ENCODE data around the gene MARCHF9. TPM values are rescaled to one million over a fixed set of nuclear protein-coding genes. Genes with fewer than 3 reads are reported as not detected.

The MARCHF9 gene, protein sequence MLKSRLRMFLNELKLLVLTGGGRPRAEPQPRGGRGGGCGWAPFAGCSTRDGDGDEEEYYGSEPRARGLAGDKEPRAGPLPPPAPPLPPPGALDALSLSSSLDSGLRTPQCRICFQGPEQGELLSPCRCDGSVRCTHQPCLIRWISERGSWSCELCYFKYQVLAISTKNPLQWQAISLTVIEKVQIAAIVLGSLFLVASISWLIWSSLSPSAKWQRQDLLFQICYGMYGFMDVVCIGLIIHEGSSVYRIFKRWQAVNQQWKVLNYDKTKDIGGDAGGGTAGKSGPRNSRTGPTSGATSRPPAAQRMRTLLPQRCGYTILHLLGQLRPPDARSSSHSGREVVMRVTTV
- total RNA-seq = 3.0 and 3.9 TPM in 2 replicates

DNA sequence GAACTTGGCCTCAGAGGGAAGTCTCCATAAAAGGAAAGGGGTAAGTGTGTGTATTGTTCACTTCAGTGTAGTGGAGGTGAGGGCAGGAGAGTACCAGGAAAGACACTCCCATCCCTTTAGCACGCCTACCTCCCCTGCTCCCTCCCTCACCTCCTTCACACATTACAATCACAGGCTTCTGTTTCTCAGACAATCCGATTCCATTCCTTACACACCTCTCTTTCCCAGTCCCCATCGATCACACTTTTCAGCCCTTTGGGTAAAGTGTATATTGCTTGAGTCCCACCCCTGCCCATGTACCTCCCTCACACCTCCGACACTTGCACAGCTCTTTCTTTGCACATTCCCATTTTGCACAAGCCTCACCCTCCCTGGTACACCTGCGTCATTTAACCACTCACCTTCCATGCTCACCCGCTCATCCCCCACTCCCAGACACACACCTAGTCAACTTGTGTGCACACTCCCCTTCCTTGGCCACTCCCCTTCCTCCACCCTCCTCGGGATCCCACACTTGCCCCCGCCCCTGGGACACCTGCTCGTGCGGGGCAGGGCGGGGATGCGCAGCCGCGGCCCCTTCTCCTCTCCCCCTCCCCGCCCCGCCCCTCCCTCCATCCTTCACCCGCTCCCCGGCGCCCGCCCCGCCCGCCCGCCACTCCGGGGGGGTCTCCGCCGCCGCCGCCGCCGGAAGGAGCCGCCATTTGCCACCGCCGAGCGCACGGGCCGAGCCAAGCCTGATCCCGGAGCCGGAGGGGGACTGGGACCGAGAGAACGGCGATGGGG lies at the start of gene MARCHF9:
TSS of gene MARCHF9 (plus strand) at position 693 of the 783 bp plus-strand sequence. CDS start 426 bp downstream, outside the sequence.

DNA sequence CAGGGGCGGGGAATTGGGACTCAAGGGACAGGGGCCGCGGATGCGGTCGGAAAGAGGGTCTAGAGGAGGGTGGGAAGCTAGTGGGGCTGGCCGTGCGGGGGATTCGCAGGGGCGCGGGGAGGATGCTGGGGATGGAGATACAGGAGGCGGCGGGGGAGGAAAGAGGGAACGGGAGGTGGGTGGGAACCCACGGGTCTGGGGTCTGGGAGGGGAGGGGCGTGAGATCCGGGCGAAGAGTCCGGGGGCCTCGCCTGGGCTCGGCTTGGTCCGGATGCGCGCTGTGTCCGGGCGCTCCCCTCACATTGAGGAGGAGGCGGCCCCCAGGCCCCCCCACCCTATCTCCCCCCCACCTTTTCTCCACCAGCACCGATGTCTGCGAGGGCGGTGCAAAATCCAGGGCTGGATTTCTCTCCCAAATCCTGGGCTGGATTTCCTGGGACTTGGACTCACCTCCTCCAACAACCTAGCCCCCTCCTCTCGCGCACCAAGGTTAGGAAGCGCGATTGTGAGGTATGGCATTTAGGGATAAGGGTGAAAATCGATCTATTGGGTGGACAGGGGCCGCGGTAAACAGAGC lies 16.2 kb upstream of the MARCHF9 start, which contains the start of gene AGAP2:
TSS of gene AGAP2 (minus strand) at position 82 of the 577 bp plus-strand sequence. CDS start 496 bp downstream, outside the sequence.

DNA sequence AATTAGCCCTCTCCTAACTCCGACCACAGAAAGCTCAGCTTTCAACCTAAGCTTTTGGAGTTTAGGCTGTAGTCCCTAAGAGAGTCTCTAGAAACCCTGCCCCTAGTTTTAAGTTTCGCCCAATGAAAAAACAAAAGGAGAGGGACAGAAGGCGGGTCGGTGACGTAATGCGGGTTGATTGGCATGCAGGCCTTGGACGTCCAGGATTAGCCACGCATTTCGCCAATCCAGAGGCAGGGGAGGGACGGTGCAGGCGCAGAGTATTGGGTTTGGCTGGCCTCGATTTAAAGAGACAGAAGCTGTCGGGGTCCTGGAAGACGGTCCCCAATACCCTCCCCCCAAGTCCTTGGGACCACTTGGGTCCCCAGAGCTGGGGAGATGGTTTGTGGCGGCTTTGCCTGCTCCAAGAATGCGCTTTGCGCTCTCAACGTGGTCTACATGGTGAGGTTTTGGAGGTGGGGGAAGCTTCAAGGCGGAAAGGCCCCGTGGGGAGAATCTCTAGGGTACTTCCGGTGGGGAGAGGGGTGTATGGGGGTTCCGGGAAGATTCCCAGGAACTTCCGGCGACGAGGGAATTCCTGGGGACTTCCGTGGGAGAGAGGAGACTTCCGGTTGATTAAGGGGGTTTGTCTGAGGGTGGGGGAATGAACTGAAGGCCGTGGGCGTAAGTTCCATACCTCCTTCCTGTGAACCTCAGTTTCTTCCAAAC lies 10.0 kb upstream of the MARCHF9 start, which contains the start of gene TSPAN31:
TSS of gene TSPAN31 (plus strand) at position 263 of the 708 bp plus-strand sequence. CDS start at position 379, 116 bp downstream.

DNA sequence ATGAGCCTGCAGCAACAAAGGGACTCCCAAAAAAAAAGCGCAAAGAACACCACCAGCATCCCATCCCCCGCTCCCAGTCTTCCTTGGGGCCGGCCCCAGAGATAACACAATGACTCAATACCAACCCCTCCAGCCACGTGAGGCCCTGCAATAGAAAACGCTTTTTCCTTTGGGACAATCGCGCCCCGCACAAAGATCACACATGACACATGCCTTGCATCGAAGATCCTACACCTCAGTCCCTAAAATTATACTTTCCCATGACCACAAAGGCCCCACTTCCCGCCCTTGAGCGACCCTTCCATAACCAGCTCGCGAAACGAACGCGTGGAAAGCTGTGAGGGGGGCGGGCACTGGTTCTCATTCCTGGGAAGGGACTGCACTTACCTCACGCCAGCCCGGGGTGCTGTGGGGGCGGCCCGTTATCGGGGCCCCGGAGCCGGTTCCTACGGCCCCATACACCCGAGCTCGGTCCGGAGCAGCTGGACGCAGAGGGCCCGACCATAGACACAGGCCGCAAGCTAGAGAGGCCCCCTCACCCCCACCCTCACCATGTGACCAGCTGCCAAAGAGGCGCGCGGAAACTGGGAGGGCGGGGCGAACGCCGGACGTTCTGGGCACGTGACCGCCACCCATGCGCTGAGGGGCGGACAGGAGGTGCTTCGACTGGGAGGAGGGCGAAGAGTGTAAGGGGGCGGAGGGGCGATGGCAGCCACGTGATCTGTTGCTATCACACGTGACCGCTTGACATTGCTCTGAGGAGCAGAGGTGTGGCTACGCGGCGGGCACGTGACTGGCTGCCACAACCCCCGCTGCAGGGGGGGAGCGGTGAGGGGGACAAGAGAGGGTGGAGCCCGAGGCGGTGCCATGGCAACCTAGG lies 2.9 kb upstream of the MARCHF9 start, which contains the start of gene CDK4:
TSS of gene CDK4 (minus strand) at position 523 of the 880 bp plus-strand sequence. CDS start 593 bp downstream, outside the sequence.

DNA sequence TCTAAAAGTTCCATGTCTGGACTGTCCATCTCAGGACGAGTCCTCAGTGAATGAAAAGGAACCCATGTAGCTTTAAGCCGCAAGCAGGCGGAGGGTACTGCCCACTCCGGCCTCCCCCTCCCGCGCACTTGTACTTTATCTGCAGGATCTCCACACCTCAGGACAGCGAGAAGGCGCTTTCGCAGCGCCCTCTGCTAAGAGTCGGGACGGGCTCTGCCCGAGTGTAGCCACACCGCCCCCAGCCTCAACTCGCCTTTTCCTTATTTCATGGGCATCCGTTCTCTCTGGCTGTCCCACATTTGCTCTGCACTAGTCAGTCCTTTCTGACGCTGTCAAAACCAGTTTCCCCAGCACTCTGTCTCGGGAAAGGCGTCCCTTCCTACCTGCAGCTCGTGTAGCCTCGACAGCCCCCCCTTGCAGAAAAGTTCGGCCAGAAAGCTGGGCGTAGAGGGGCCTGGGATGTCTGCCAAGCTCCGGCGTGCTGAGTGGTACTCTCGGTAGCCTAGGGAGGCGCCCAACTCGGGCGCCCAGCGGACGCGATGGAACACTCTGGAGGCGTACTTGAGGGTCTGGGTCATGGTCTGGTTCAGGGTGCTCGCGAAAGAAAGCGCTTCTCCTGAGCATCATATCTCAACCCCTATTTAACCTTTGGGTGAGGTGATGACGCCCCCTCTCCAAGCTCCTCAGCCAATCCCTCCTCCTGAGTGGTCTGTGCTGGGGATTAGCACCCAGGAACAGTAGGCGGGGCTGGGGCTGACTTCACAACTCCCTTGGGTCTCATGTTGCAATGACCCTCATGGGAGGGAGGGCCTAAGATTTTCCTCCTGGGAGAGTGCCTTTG lies 11.8 kb downstream of the MARCHF9 start, which contains the start of gene CYP27B1:
TSS of gene CYP27B1 (minus strand) at position 615 of the 841 bp plus-strand sequence. CDS start at position 578, 37 bp downstream.

DNA sequence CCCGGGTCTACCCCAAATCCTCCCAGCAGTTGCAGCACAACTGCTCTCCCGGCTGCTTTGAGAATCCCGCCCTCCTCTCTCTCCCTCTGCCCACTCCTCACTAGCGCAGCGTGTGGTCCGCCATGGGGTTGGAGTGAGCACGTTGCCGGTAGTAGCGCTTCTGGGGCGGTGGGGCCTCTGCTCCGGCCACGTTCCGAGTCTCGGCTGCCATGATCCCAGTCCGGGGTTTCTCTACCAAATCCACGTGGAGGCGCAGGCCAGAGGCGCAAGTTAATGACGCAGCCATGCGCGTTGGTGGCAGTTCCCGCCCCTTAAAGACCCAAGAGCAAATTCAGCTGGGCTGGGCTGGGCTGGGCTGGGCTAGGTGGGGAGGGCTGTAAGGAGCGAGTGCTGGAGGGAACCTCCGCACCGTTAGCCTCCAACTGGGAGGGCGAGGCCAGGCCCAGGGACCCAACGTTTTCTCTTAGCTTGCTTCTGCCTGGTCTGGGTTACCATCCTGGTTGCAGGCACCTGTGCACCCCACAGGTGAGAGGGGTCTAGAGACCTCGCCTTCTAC lies 17.0 kb downstream of the MARCHF9 start, which contains the start of gene METTL1:
TSS of gene METTL1 (minus strand) at position 233 of the 556 bp plus-strand sequence. CDS start at position 211, 22 bp downstream.

DNA sequence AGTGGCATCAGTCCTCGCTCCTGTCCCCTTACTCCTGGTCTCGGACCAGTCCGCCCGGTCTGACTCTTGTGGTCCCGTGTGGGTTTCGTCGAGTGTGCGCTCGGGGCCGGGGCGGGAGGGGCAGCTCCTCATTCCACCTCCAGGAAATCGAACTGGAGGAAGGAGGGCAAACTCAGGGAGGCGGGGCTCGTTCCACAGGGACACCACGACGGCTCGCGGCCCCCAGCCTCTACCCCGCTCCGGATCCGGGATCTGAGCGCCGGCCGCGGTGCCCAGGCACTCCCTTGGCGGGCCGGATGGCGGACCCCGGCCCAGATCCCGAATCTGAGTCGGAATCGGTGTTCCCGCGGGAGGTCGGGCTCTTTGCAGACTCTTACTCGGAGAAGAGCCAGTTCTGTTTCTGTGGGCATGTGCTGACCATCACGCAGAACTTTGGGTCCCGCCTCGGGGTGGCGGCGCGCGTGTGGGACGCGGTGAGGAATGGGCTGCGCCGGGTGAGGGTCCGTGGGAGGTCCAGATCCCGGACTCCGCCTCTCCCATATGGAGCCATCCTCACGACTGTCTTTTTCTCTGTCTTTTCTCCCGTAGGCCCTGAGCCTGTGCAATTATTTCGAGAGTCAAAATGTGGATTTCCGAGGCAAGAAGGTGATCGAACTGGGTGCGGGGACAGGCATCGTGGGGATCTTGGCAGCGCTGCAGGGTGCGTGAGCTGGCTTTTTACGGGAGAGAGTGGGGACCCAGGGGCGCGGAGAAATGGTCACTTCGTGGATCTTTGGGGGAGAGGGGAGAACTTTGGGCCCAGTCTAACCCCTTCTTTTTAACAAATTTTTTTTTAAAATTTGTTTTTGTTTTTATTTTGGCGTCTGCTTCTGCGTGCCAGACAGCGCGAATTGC lies 17.8 kb downstream of the MARCHF9 start, which contains the start of gene EEF1AKMT3:
TSS of gene EEF1AKMT3 (plus strand) at position 186 of the 894 bp plus-strand sequence. CDS start at position 297, 111 bp downstream.

DNA sequence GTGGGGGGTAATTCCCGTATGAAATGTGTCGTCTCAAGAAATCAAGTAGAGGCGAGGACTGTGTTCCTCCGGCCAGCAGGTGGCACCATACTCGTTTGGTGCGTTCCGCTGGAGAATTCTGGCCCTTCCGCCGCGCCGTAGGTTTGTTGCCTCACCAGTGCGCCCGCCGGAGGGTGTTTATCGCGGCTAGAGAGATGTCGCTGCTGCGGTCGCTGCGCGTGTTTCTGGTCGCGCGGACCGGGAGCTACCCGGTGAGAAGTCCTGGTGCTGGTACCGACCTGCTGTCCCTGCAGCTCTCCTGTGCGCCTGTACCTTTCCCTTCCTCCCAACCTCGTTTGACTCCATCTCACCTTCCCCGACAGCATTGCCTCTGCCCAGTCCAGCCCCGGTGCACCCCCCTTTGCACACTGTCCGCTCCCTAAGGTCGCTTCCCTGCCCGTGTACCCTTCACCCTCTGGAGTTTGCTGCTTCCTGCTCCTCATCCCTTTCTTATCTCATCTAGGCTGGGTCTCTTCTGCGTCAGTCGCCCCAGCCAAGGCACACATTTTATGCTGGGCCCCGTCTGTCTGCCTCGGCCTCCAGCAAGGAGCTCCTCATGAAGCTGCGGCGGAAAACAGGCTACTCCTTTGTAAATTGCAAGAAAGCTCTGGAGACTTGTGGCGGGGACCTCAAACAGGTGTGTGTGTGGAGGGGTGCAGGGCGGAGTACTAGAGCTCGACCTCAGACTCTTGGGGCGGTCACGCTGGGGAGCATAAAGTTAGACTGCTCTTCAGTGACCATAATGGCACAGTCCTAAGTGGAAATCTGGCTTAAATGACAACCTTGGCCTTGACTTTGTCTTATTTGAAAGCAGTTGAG lies 27.9 kb downstream of the MARCHF9 start, which contains the start of gene TSFM:
TSS of gene TSFM (plus strand) at position 180 of the 858 bp plus-strand sequence. CDS start at position 195, 15 bp downstream.

Other genes starting within 250 kb of the MARCHF9 start
- 136 and 444 TPM in 2 replicates for gene DDIT3, start 234.6 kb upstream of the MARCHF9 start, total RNA-seq
- gene MBD6, start 232.3 kb upstream of the MARCHF9 start, total RNA-seq = 4.9 and 8.1 TPM in 2 replicates
- gene DCTN2, start 207.9 kb upstream of the MARCHF9 start, total RNA-seq = 80.7 and 106 TPM in 2 replicates
- gene KIF5A, start 205.1 kb upstream of the MARCHF9 start, total RNA-seq = 0.44 and 0.50 TPM in 2 replicates
- 13.6 and 16.5 TPM in 2 replicates for gene PIP4K2C, start 163.9 kb upstream of the MARCHF9 start, total RNA-seq
- 15.6 and 23.1 TPM in 2 replicates for gene DTX3, start 150.3 kb upstream of the MARCHF9 start, total RNA-seq
- gene ARHGEF25, start 143.7 kb upstream of the MARCHF9 start, total RNA-seq = 17.9 and 27.1 TPM in 2 replicates
- 3.4 and 4.0 TPM in 2 replicates for gene B4GALNT1, start 121.9 kb upstream of the MARCHF9 start, total RNA-seq
- gene OS9, start 61.0 kb upstream of the MARCHF9 start, total RNA-seq = 276 and 299 TPM in 2 replicates
- gene AGAP2, start 16.4 kb upstream of the MARCHF9 start, total RNA-seq = 0.33 and 0.87 TPM in 2 replicates
- 56.9 and 94.5 TPM in 2 replicates for gene TSPAN31, start 10.1 kb upstream of the MARCHF9 start, total RNA-seq
- 177 and 190 TPM in 2 replicates for gene CDK4, start 2.8 kb upstream of the MARCHF9 start, total RNA-seq
- gene CYP27B1, start 12.0 kb downstream of the MARCHF9 start, total RNA-seq = under 0.01 and 0.55 TPM in 2 replicates
- 5.2 and 7.4 TPM in 2 replicates for gene METTL1, start 17.0 kb downstream of the MARCHF9 start, total RNA-seq
- 3.8 and 8.1 TPM in 2 replicates for gene EEF1AKMT3, start 17.5 kb downstream of the MARCHF9 start, total RNA-seq
- gene TSFM, start 27.7 kb downstream of the MARCHF9 start, total RNA-seq = 17.6 and 21.1 TPM in 2 replicates
- 0.89 and 2.2 TPM in 2 replicates for gene AVIL, start 63.6 kb downstream of the MARCHF9 start, total RNA-seq
- 56.1 and 70.4 TPM in 2 replicates for gene CTDSP2, start 91.6 kb downstream of the MARCHF9 start, total RNA-seq
- 16.4 and 16.5 TPM in 2 replicates for gene ATP23, start 186.5 kb downstream of the MARCHF9 start, total RNA-seq